CD14-positive monocyte (primary cell): Measurements from ENCODE around the gene SOX15. TPM values are rescaled to one million over a fixed set of nuclear protein-coding genes. Genes with fewer than 3 reads are reported as not detected.

Experiments
- DNase-seq, 3 donors: peaks; one replicate each; pipeline ENCODE4 v3.0.0-alpha.2; 2011 to 2022
- H2AFZ ChIP-seq: 2 replicates; pipeline ENCODE4 v1.6.0; 2012; ENCODE audit warnings: mild to moderate bottlenecking, low read depth, low read length, inconsistent platforms; ENCODE audit not compliant: insufficient read depth, poor library complexity, severe bottlenecking
- H3K27ac ChIP-seq, 2 donors: 1 replicate in 1 of 2; 2 replicates in 1 of 2; pipeline ENCODE4 v1.5.1; 2012 to 2013; ENCODE audit warnings: low read length in 2 of 2, control low read depth in 1 of 2, inconsistent platforms in 1 of 2, low read depth in 1 of 2, mild to moderate bottlenecking in 1 of 2
- H3K27me3 ChIP-seq, 2 donors: one replicate each; pipeline versions ENCODE4 v1.6.0 to v1.6.1; 2011 to 2013; ENCODE audit warnings: low read length in 2 of 2; ENCODE audit not compliant: control insufficient read depth in 2 of 2, insufficient read depth in 2 of 2
- H3K36me3 ChIP-seq, 2 donors: replicated peaks in 1 of 2; 1 replicate in 1 of 2; 2 replicates in 1 of 2; pipeline versions ENCODE4 v1.5.1 to v1.6.1; 2012 to 2013; ENCODE audit warnings: low read length in 2 of 2, control low read depth in 1 of 2, inconsistent platforms in 1 of 2, mild to moderate bottlenecking in 1 of 2; ENCODE audit not compliant: insufficient read depth in 2 of 2, control insufficient read depth in 1 of 2
- H3K4me1 ChIP-seq, 2 donors: 1 replicate in 1 of 2; 2 replicates in 1 of 2; pipeline versions ENCODE4 v1.5.1 to v1.6.1; 2012 to 2013; ENCODE audit warnings: low read length in 2 of 2, control low read depth in 1 of 2, inconsistent platforms in 1 of 2, mild to moderate bottlenecking in 1 of 2, moderate library complexity in 1 of 2; ENCODE audit not compliant: insufficient read depth in 2 of 2, control insufficient read depth in 1 of 2
- H3K4me2 ChIP-seq: replicated peaks from 2 replicates; pipeline ENCODE3; 2012; ENCODE audit warnings: low read length, moderate library complexity, mild to moderate bottlenecking; ENCODE audit not compliant: poor library complexity, severe bottlenecking; ENCODE audit errors: extremely low read depth
- H3K4me3 ChIP-seq, 3 experiments: fragments of 200-600 bp in 1 of 3; sonication (generic) in 1 of 3; replicated peaks in 1 of 3; 1 replicate in 2 of 3; 2 replicates in 1 of 3; pipeline ENCODE4 v1.5.1; 2011 to 2013; ENCODE audit warnings: low read length in 3 of 3, mild to moderate bottlenecking in 3 of 3, control low read depth in 2 of 3, low read depth in 2 of 3, inconsistent platforms in 1 of 3, moderate library complexity in 1 of 3
- H3K79me2 ChIP-seq: 2 replicates; pipeline ENCODE4 v1.6.0; 2012; ENCODE audit warnings: mild to moderate bottlenecking, control low read depth, inconsistent platforms, low read length, moderate library complexity; ENCODE audit not compliant: insufficient read depth
- H3K9ac ChIP-seq: 2 replicates; pipeline ENCODE4 v1.6.0; 2017; ENCODE audit warnings: low read length, mild to moderate bottlenecking; ENCODE audit not compliant: insufficient read depth, poor library complexity, severe bottlenecking
- H3K9me3 ChIP-seq, 2 donors: replicated peaks in 1 of 2; 1 replicate in 1 of 2; 2 replicates in 1 of 2; pipeline versions ENCODE4 v1.5.1 to v1.6.1; 2012 to 2013; ENCODE audit warnings: low read length in 2 of 2, control low read depth in 1 of 2; ENCODE audit not compliant: control insufficient read depth in 1 of 2, insufficient read depth in 1 of 2
- H4K20me1 ChIP-seq: 2 replicates; pipeline ENCODE4 v1.6.0; 2012; ENCODE audit warnings: mild to moderate bottlenecking, low read length, control low read depth, moderate library complexity; ENCODE audit not compliant: insufficient read depth
- H3K27ac Mint-ChIP-seq, 7 donors: one replicate each; pipeline ENCODE4 v1.8.0; 2020; ENCODE audit warnings: mild to moderate bottlenecking in 7 of 7, mixed read lengths in 7 of 7, moderate library complexity in 6 of 7, inconsistent platforms in 2 of 7
- H3K27me3 Mint-ChIP-seq, 3 donors: one replicate each; pipeline ENCODE4 v1.8.0; 2021 to 2022; ENCODE audit warnings: low read depth in 3 of 3, mild to moderate bottlenecking in 3 of 3, mixed read lengths in 3 of 3, moderate library complexity in 3 of 3, inconsistent platforms in 1 of 3
- H3K36me3 Mint-ChIP-seq, 2 donors: one replicate each; pipeline ENCODE4 v1.8.0; 2020; ENCODE audit warnings: mixed read lengths in 2 of 2, inconsistent platforms in 1 of 2, mild to moderate bottlenecking in 1 of 2
- H3K4me1 Mint-ChIP-seq: one replicate; pipeline ENCODE4 v1.8.0; 2020; ENCODE audit warnings: mild to moderate bottlenecking, mixed read lengths
- H3K4me3 Mint-ChIP-seq, 2 donors: one replicate each; pipeline ENCODE4 v1.8.0; 2020; ENCODE audit warnings: mild to moderate bottlenecking in 2 of 2, mixed read lengths in 2 of 2, moderate library complexity in 1 of 2
- H3K9me3 Mint-ChIP-seq, 7 donors: one replicate each; pipeline ENCODE4 v1.8.0; 2020 to 2022; ENCODE audit warnings: mixed read lengths in 7 of 7, mild to moderate bottlenecking in 6 of 7, moderate library complexity in 6 of 7, inconsistent platforms in 2 of 7
- CTCF ChIP-seq: fragments of 200-600 bp; IDR thresholded peaks from one replicate; pipeline ENCODE4 v1.8.0; 2022; ENCODE audit warnings: antibody characterized with exemption, mild to moderate bottlenecking
- WGBS: methylation state at CpG from one replicate; pipeline ENCODE4 v1.1.5; 2013; ENCODE audit warnings: missing lambda C conversion rate; ENCODE audit not compliant: insufficient coverage; 5-methylcytosine and 5-hydroxymethylcytosine counted together
- intact Hi-C, 2 donors: fragments of 100-400 bp; cut with micrococcal nuclease; formaldehyde crosslinking; loops; one replicate each; pipeline versions ENCODE4 v1.15.0 to v1.15.1; 2023
- polyA plus RNA-seq, 3 donors: library from polyadenylated mRNA; depleted of rRNA in 1 of 3; unstranded in 2 of 3; stranded (reverse) in 1 of 3; fragments of 300-500 nt in 2 of 3; fragments of >200 nt in 1 of 3; fragmentation: Illumina TruSeq in 2 of 3; gene quantifications; 1 replicate in 2 of 3; 2 replicates in 1 of 3; pipeline ENCODE4 v1.2.3, GENCODE V29; 2012 to 2021

SOX15 gene
- polyA plus RNA-seq, 3 donors: 0.86 to 1.2 (median 1.1) TPM

GRCh38 chr17:7579001-7579833 lies 10.7 kb downstream of the SOX15 start, which contains the start of gene CD68:
Gene CD68, plus strand, starts transcription at chr17:7579638. Its CDS starts 40 bp downstream, at chr17:7579678.
- peaks cover 84% of the 10 kb centered on the region for H3K79me2 ChIP-seq
- H3K9me3 ChIP-seq: no peaks in the 10 kb centered on the region
- Mint-ChIP-seq H3K36me3 (peaks cover 71 to 78% of the 10 kb centered on the region in 2 donors), H3K4me1 (peaks cover 80% of the 10 kb centered on the region), H3K27me3 (peaks cover 0 to 11% (median 0%) of the 10 kb centered on the region in 3 donors), H3K9me3 (peaks cover 0 to 3% (median 0%) of the 10 kb centered on the region in 7 donors), H3K27ac (peak within 1 kb of the TSS; percentile 98 to 100 (median 100)), H3K4me3 (peak within 1 kb of the TSS; percentile 98 to 99)
- peak within 1 kb of the TSS; percentile 82 to 98 (median 91) for H3K4me3 ChIP-seq
- intact Hi-C loops: loop anchor here (2.0 to 10.0 kb wide), 3 partner anchors 108 to 263 kb away; partner anchors contain the start of genes NEURL4 (in 1 of the 2) and TP53 (in 1 of the 2)
- peaks cover 81 to 91% of the 10 kb centered on the region in 2 donors for H3K4me1 ChIP-seq
- H3K36me3 ChIP-seq: peaks cover 46 to 47% of the 10 kb centered on the region in 2 donors
- peaks cover 85% of the 10 kb centered on the region for H4K20me1 ChIP-seq
- peak within 1 kb of the TSS; percentile 99 for H3K4me2 ChIP-seq
- H3K27ac ChIP-seq: peak within 1 kb of the TSS; percentile 99
- H3K9ac ChIP-seq: peak within 1 kb of the TSS; percentile 97
- 0% methylated on average over 6 of the region's 7 CpGs for WGBS
- no peak for TF ChIP-seq CTCF
- H3K27me3 ChIP-seq: no peaks in the 10 kb centered on the region
- no peak within 1 kb of the TSS for H2AFZ ChIP-seq
- peak; percentile 98 to 99 (median 98) for DNase-seq

- H3K4me3 Mint-ChIP-seq: peak overlapping the region; percentile 48 to 57
- peak overlapping the region; percentile 9 for H3K4me2 ChIP-seq
These were observed 12.3 kb downstream of the SOX15 start for GRCh38 chr17:7577327-7578199.

More at GRCh38 chr17:7577327-7578199, 12.3 kb downstream of the SOX15 start:
- no peak for TF ChIP-seq CTCF
- no peak for DNase-seq
- intact Hi-C loops: loop anchor here (2.0 to 10.0 kb wide), 3 partner anchors 109 to 265 kb away; partner anchors contain the start of genes NEURL4 (in 1 of the 2) and TP53 (in 1 of the 2)
- peak overlapping the region; percentile 99 for H3K27ac ChIP-seq
- H3K9ac ChIP-seq: peak overlapping the region; percentile 97
- H3K4me1 ChIP-seq: peaks cover 76 to 83% of the 10 kb centered on the region in 2 donors
- Mint-ChIP-seq H3K9me3 (peaks cover 0 to 4% (median 0%) of the 10 kb centered on the region in 7 donors), H3K4me1 (peaks cover 76% of the 10 kb centered on the region), H3K27me3 (peaks cover 0 to 13% (median 0%) of the 10 kb centered on the region in 3 donors), H3K36me3 (peaks cover 75 to 85% of the 10 kb centered on the region in 2 donors), H3K27ac (peak overlapping the region; percentile 98 to 100 (median 100))
- peak overlapping the region in 1 of 3 experiments; percentile 100 for H3K4me3 ChIP-seq
- peaks cover 90% of the 10 kb centered on the region for H3K79me2 ChIP-seq
- H4K20me1 ChIP-seq: peaks cover 95% of the 10 kb centered on the region
- H3K9me3 ChIP-seq: no peaks in the 10 kb centered on the region
- 93% methylated on average over 12 of the region's 17 CpGs for WGBS
- peaks cover 49 to 52% of the 10 kb centered on the region in 2 donors for H3K36me3 ChIP-seq
- no peaks in the 10 kb centered on the region for H3K27me3 ChIP-seq
- H2AFZ ChIP-seq: no peak overlapping the region
